ENCODE data around the gene REV3L. TPM values are rescaled to one million over a fixed set of nuclear protein-coding genes. Genes with fewer than 3 reads are reported as not detected.

REV3L gene
- total RNA-seq, 1 experiment from 2014 or later: 17.2 TPM

- no TSS peak for BruUV-seq (replicated peaks)
- TF ChIP-seq CTCF (IDR thresholded peaks at IDR 0.05; ENCODE audit: unreplicated experiment): no peak
- no peak for DNase-seq
- Mint-ChIP-seq H3K27me3 (ENCODE audit: unreplicated experiment) (no peaks in the 10 kb centered on the region), H3K4me1 (ENCODE audit: low read depth, unreplicated experiment) (no peaks in the 10 kb centered on the region), H3K36me3 (ENCODE audit: insufficient read depth, unreplicated experiment) (no peaks in the 10 kb centered on the region), H3K27ac (ENCODE audit: unreplicated experiment) (no peak overlapping the region), H3K4me3 (ENCODE audit: low read depth, unreplicated experiment) (no peak overlapping the region), H3K9me3 (ENCODE audit: low read depth, unreplicated experiment) (no peaks in the 10 kb centered on the region)
- intact Hi-C loops (cut with micrococcal nuclease; ENCODE audit: unreplicated experiment): no loop called here
- CTCF ChIA-PET: no interaction called here
Measured at GRCh38 chr6:111492499-111492898, 9.5 kb upstream of the REV3L start.

- Mint-ChIP-seq H3K9me3 (ENCODE audit: low read depth, unreplicated experiment) (no peaks in the 10 kb centered on the region), H3K4me1 (ENCODE audit: low read depth, unreplicated experiment) (no peaks in the 10 kb centered on the region), H3K27me3 (ENCODE audit: unreplicated experiment) (no peaks in the 10 kb centered on the region), H3K36me3 (ENCODE audit: insufficient read depth, unreplicated experiment) (peaks cover 5% of the 10 kb centered on the region), H3K4me3 (ENCODE audit: low read depth, unreplicated experiment) (no peak overlapping the region), H3K27ac (ENCODE audit: unreplicated experiment) (no peak overlapping the region)
- TF ChIP-seq CTCF (IDR thresholded peaks at IDR 0.05; ENCODE audit: unreplicated experiment): no peak
- BruUV-seq (replicated peaks): no TSS peak
- DNase-seq: no peak
- intact Hi-C loops (cut with micrococcal nuclease; ENCODE audit: unreplicated experiment): no loop called here
- CTCF ChIA-PET: interaction anchor here (1.0 kb wide), 1 partner anchor 25 kb away, joined by 3 read pairs; no protein-coding TSS in a partner anchor
Measured at GRCh38 chr6:111490067-111490466, 7.0 kb upstream of the REV3L start.

GRCh38 chr6:111487661-111488060 is 4.6 kb upstream of the REV3L start:
- Mint-ChIP-seq H3K27me3 (ENCODE audit: unreplicated experiment) (no peaks in the 10 kb centered on the region), H3K9me3 (ENCODE audit: low read depth, unreplicated experiment) (no peaks in the 10 kb centered on the region), H3K36me3 (ENCODE audit: insufficient read depth, unreplicated experiment) (peaks cover 26% of the 10 kb centered on the region), H3K4me1 (ENCODE audit: low read depth, unreplicated experiment) (no peaks in the 10 kb centered on the region), H3K27ac (ENCODE audit: unreplicated experiment) (no peak overlapping the region), H3K4me3 (ENCODE audit: low read depth, unreplicated experiment) (no peak overlapping the region)
- no peak for DNase-seq
- intact Hi-C loops (cut with micrococcal nuclease; ENCODE audit: unreplicated experiment): loop anchor here (10.0 kb wide), 1 partner anchor 557 kb away; no protein-coding TSS in a partner anchor
- no TSS peak for BruUV-seq (replicated peaks)
- no peak for TF ChIP-seq CTCF (IDR thresholded peaks at IDR 0.05; ENCODE audit: unreplicated experiment)
- CTCF ChIA-PET: no interaction called here

GRCh38 chr6:111486921-111487320 is 3.9 kb upstream of the REV3L start:
- Mint-ChIP-seq H3K27me3 (ENCODE audit: unreplicated experiment) (no peaks in the 10 kb centered on the region), H3K9me3 (ENCODE audit: low read depth, unreplicated experiment) (no peaks in the 10 kb centered on the region), H3K4me3 (ENCODE audit: low read depth, unreplicated experiment) (no peak overlapping the region), H3K4me1 (ENCODE audit: low read depth, unreplicated experiment) (no peaks in the 10 kb centered on the region), H3K36me3 (ENCODE audit: insufficient read depth, unreplicated experiment) (peaks cover 34% of the 10 kb centered on the region), H3K27ac (ENCODE audit: unreplicated experiment) (no peak overlapping the region)
- TF ChIP-seq CTCF (IDR thresholded peaks at IDR 0.05; ENCODE audit: unreplicated experiment): no peak
- CTCF ChIA-PET: no interaction called here
- no TSS peak for BruUV-seq (replicated peaks)
- intact Hi-C loops (cut with micrococcal nuclease; ENCODE audit: unreplicated experiment): loop anchor here (10.0 kb wide), 1 partner anchor 558 kb away; no protein-coding TSS in a partner anchor
- DNase-seq: no peak
